Keratinocyte (primary cell): ENCODE measurements around the gene IGF2BP2.

Experiments
- CTCF ChIP-seq, 3 experiments: IDR thresholded peaks in 1 of 3; conservative IDR thresholded peaks in 1 of 3; optimal IDR thresholded peaks in 1 of 3; 2 replicates in 2 of 3; 3 replicates in 1 of 3; pipeline versions ENCODE3 to v1.5.1; 2011; ENCODE audit warnings: low read length in 3 of 3, mild to moderate bottlenecking in 3 of 3, moderate library complexity in 2 of 3, control low read depth in 1 of 3, inconsistent platforms in 1 of 3; ENCODE audit not compliant: insufficient read depth in 2 of 3; ENCODE audit errors: extremely low read depth in 1 of 3
- EZH2 ChIP-seq: IDR thresholded peaks from one replicate; pipeline ENCODE4 v1.6.1; 2012; ENCODE audit warnings: inconsistent platforms, mild to moderate bottlenecking, low read length, moderate library complexity

- no peak for TF ChIP-seq CTCF (optimal IDR thresholded peaks at IDR 0.05 in 1 of 3, IDR thresholded peaks at IDR 0.05 in 1 of 3, conservative IDR thresholded peaks at IDR 0.05 in 1 of 3; ENCODE audit: extremely low read depth in 1 of 3, insufficient read depth in 2 of 3, low read length in 3 of 3)
- no peak for TF ChIP-seq EZH2
Observed at GRCh38 chr3:185797108-185797881, 27.5 kb downstream of the IGF2BP2 start.
